Stimulated activated CD8-positive, alpha-beta memory T cell treated with anti-CD3 and anti-CD28 coated beads, Interleukin-15, amount 100 ng/mL, for 4 hours (primary cell): ENCODE measurements around the gene SH2D6.

ENCODE experiments used
- DNase-seq, 2 donors: peaks; one replicate each; pipeline ENCODE4 v3.0.0-alpha.2; 2020; ENCODE audit warnings: low read depth in 2 of 2

The SH2D6 gene

GRCh38 chr2:85421260-85422071 is 3.0 kb downstream of the SH2D6 start:
- no peak for DNase-seq

- no peak for DNase-seq
Measured at GRCh38 chr2:85422072-85422457, 3.6 kb downstream of the SH2D6 start.

GRCh38 chr2:85423525-85423924 is 5.0 kb downstream of the SH2D6 start:
- no peak for DNase-seq

- DNase-seq: no peak
Measured at GRCh38 chr2:85425588-85425987, 7.1 kb downstream of the SH2D6 start.

GRCh38 chr2:85427300-85427835 is 8.9 kb downstream of the SH2D6 start:
- DNase-seq: no peak

GRCh38 chr2:85428343-85428881 is 9.9 kb downstream of the SH2D6 start:
- no peak for DNase-seq

- DNase-seq: no peak
Measured at GRCh38 chr2:85429213-85429923, 10.9 kb downstream of the SH2D6 start.

- no peak for DNase-seq
Measured at GRCh38 chr2:85429924-85430289, 11.4 kb downstream of the SH2D6 start.

GRCh38 chr2:85430752-85431569 is 12.4 kb downstream of the SH2D6 start:
- no peak for DNase-seq

- DNase-seq: no peak
Measured at GRCh38 chr2:85431570-85432205, 13.2 kb downstream of the SH2D6 start.

- no peak for DNase-seq
Measured at GRCh38 chr2:85433511-85434089, 15.1 kb downstream of the SH2D6 start.

GRCh38 chr2:85434696-85435095 is 16.2 kb downstream of the SH2D6 start:
- no peak for DNase-seq

GRCh38 chr2:85435220-85435958 is 16.9 kb downstream of the SH2D6 start:
- DNase-seq: no peak

- DNase-seq: no peak
Measured at GRCh38 chr2:85435981-85436835, 17.7 kb downstream of the SH2D6 start.

GRCh38 chr2:85436836-85437487 is 18.4 kb downstream of the SH2D6 start:
- no peak for DNase-seq

- DNase-seq: peak; percentile 41 to 61
Measured at GRCh38 chr2:85437488-85438200, 19.1 kb downstream of the SH2D6 start.

- no peak for DNase-seq
Measured at GRCh38 chr2:85438201-85439024, 19.9 kb downstream of the SH2D6 start.
